ENCODE results near the gene KANSL2.
"Not testable (repeated sequence)": the region's sequence is repeated elsewhere in the genome, so short reads cannot be mapped to it uniquely, and the experiment has no call there.

KANSL2 gene

GRCh38 chr12:48683534-48683933, 1.5 kb upstream of the KANSL2 start:
- ATAC-seq (ENCODE audit: insufficient read depth, low read depth): no peak
- Histone ChIP-seq H3K4me2 (ENCODE audit: insufficient read depth, low read length) (no peak overlapping the region), H4K20me1 (ENCODE audit: insufficient read depth, low read length) (peaks cover 20% of the 10 kb centered on the region), H3K9ac (ENCODE audit: low read depth, low read length) (no peak overlapping the region), H3K27ac (ENCODE audit: low read length) (no peak overlapping the region), H3K9me3 (ENCODE audit: insufficient read depth, low read length, severe bottlenecking) (no peaks in the 10 kb centered on the region), H3K4me1 (ENCODE audit: insufficient read depth, low read length) (peaks cover 36% of the 10 kb centered on the region), H3K36me3 (ENCODE audit: insufficient read depth, low read length) (peaks cover 31% of the 10 kb centered on the region), H2AFZ (ENCODE audit: low read depth, low read length) (0 out of 2 replicates have a peak overlapping the region, but pooled peaks have one; percentile 90), H3K27me3 (ENCODE audit: insufficient read depth, low read length, poor library complexity) (no peaks in the 10 kb centered on the region), H3K79me2 (ENCODE audit: insufficient read depth, low read length) (peaks cover 35% of the 10 kb centered on the region), H3K4me3 (ENCODE audit: low read depth in 1 of 2, low read length in 2 of 2) (no peak overlapping the region)
- no peak for DNase-seq
- TF ChIP-seq, protein P1, sequence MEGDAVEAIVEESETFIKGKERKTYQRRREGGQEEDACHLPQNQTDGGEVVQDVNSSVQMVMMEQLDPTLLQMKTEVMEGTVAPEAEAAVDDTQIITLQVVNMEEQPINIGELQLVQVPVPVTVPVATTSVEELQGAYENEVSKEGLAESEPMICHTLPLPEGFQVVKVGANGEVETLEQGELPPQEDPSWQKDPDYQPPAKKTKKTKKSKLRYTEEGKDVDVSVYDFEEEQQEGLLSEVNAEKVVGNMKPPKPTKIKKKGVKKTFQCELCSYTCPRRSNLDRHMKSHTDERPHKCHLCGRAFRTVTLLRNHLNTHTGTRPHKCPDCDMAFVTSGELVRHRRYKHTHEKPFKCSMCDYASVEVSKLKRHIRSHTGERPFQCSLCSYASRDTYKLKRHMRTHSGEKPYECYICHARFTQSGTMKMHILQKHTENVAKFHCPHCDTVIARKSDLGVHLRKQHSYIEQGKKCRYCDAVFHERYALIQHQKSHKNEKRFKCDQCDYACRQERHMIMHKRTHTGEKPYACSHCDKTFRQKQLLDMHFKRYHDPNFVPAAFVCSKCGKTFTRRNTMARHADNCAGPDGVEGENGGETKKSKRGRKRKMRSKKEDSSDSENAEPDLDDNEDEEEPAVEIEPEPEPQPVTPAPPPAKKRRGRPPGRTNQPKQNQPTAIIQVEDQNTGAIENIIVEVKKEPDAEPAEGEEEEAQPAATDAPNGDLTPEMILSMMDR (IDR thresholded peaks at IDR 0.05; ENCODE audit: borderline replicate concordance, extremely low read depth, low read length, poor library complexity, severe bottlenecking): no peak
- TF ChIP-seq EZH2 (IDR thresholded peaks at IDR 0.05; ENCODE audit: borderline replicate concordance, low read depth, low read length, severe bottlenecking): no peak

GRCh38 chr12:48682927-48683326, 889 bp upstream of the KANSL2 start:
- H2AFZ ChIP-seq (ENCODE audit: low read depth, low read length): peak overlapping the region; percentile 90
- TF ChIP-seq EZH2 (IDR thresholded peaks at IDR 0.05; ENCODE audit: borderline replicate concordance, low read depth, low read length, severe bottlenecking): no peak
- TF ChIP-seq, protein P1 (IDR thresholded peaks at IDR 0.05; ENCODE audit: borderline replicate concordance, extremely low read depth, low read length, poor library complexity, severe bottlenecking): no peak
- DNase-seq (no peak), ATAC-seq (ENCODE audit: insufficient read depth, low read depth) (no peak)
- peaks cover 26% of the 10 kb centered on the region for H4K20me1 ChIP-seq (ENCODE audit: insufficient read depth, low read length)
- peaks cover 34% of the 10 kb centered on the region for H3K36me3 ChIP-seq (ENCODE audit: insufficient read depth, low read length)
- H3K27me3 ChIP-seq (ENCODE audit: insufficient read depth, low read length, poor library complexity): no peaks in the 10 kb centered on the region
- H3K4me3 ChIP-seq (ENCODE audit: low read depth in 1 of 2, low read length in 2 of 2): peak overlapping the region in 1 of 2 experiments; percentile 64; a peak in 2 of 4 replicates
- no peak overlapping the region for H3K27ac ChIP-seq (ENCODE audit: low read length)
- peak overlapping the region; percentile 67 for H3K4me2 ChIP-seq (ENCODE audit: insufficient read depth, low read length)
- H3K79me2 ChIP-seq (ENCODE audit: insufficient read depth, low read length): peaks cover 41% of the 10 kb centered on the region
- peaks cover 42% of the 10 kb centered on the region for H3K4me1 ChIP-seq (ENCODE audit: insufficient read depth, low read length)
- H3K9me3 ChIP-seq (ENCODE audit: insufficient read depth, low read length, severe bottlenecking): no peaks in the 10 kb centered on the region
- peak overlapping the region; percentile 58 for H3K9ac ChIP-seq (ENCODE audit: low read depth, low read length)

DNA sequence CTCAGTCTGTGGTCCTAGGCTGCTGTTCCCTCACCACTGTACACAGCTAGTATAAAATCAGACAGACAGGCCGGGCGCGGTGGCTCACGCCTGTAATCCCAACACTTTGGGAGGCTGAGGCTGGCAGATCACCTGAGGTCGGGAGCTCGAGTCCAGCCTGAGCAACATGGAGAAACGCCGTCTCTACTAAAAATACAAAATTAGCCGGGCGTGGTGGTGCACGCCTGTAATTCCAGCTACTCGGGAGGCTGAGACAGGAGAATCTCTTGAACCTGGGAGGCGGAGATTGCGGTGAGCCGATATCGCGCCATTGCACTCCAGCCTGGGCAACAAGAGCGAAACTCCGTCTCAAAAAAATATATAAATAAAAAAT, 481 bp upstream of the KANSL2 start:
- not testable (repeated sequence) for H3K9me3 ChIP-seq (ENCODE audit: insufficient read depth, low read length, severe bottlenecking); ATAC-seq (ENCODE audit: insufficient read depth, low read depth); DNase-seq; H3K27me3 ChIP-seq (ENCODE audit: insufficient read depth, low read length, poor library complexity)
- peak overlapping the region; percentile 90 for H2AFZ ChIP-seq (ENCODE audit: low read depth, low read length)
- peaks cover 45% of the 10 kb centered on the region for H3K4me1 ChIP-seq (ENCODE audit: insufficient read depth, low read length)
- H3K4me3 ChIP-seq (ENCODE audit: low read depth in 1 of 2, low read length in 2 of 2): peak overlapping the region; percentile 34 to 64; a peak in 3 of 4 replicates
- H3K4me2 ChIP-seq (ENCODE audit: insufficient read depth, low read length): peak overlapping the region; percentile 67
- H3K27ac ChIP-seq (ENCODE audit: low read length): peak overlapping the region; percentile 64
- peak overlapping the region; percentile 58 for H3K9ac ChIP-seq (ENCODE audit: low read depth, low read length)
- H3K79me2 ChIP-seq (ENCODE audit: insufficient read depth, low read length): peaks cover 45% of the 10 kb centered on the region
- H3K36me3 ChIP-seq (ENCODE audit: insufficient read depth, low read length): peaks cover 34% of the 10 kb centered on the region
- H4K20me1 ChIP-seq (ENCODE audit: insufficient read depth, low read length): peaks cover 29% of the 10 kb centered on the region

DNA sequence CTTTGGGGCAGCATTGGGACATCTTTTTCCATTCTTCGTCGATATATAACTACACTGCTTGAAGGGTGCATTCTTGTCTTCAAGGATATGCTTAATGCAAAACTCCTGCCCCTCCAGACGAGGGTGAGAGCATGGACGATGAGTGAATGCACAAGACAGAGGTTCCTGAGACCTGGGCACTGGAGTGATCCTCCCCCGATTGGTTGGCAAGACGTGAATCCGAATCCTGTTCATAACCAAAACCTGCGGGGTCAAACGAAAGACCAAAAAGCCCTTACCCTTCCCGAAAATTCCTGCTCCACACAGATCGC, 684 bp downstream of the KANSL2 start:
- ATAC-seq (ENCODE audit: insufficient read depth, low read depth) (0 out of 3 replicates have a peak, but pooled peaks have one; percentile 2), DNase-seq (no peak)
- Histone ChIP-seq H2AFZ (ENCODE audit: low read depth, low read length) (peak overlapping the region; percentile 80), H3K36me3 (ENCODE audit: insufficient read depth, low read length) (peaks cover 44% of the 10 kb centered on the region), H3K9me3 (ENCODE audit: insufficient read depth, low read length, severe bottlenecking) (no peaks in the 10 kb centered on the region), H3K79me2 (ENCODE audit: insufficient read depth, low read length) (peaks cover 56% of the 10 kb centered on the region), H3K27ac (ENCODE audit: low read length) (peak overlapping the region; percentile 85), H3K4me3 (ENCODE audit: low read depth in 1 of 2, low read length in 2 of 2) (peak overlapping the region; percentile 62 to 64), H3K4me2 (ENCODE audit: insufficient read depth, low read length) (peak overlapping the region; percentile 84), H3K9ac (ENCODE audit: low read depth, low read length) (peak overlapping the region; percentile 79), H3K4me1 (ENCODE audit: insufficient read depth, low read length) (peaks cover 53% of the 10 kb centered on the region), H3K27me3 (ENCODE audit: insufficient read depth, low read length, poor library complexity) (no peaks in the 10 kb centered on the region), H4K20me1 (ENCODE audit: insufficient read depth, low read length) (peaks cover 36% of the 10 kb centered on the region)
- TF ChIP-seq, protein P1 (IDR thresholded peaks at IDR 0.05; ENCODE audit: borderline replicate concordance, extremely low read depth, low read length, poor library complexity, severe bottlenecking): no peak
- no peak for TF ChIP-seq EZH2 (IDR thresholded peaks at IDR 0.05; ENCODE audit: borderline replicate concordance, low read depth, low read length, severe bottlenecking)
